GM19452 (cell line): Measurements from ENCODE around the gene CTNNA2.
"Not testable (repeated sequence)": the region's sequence is repeated elsewhere in the genome, so short reads cannot be mapped to it uniquely, and the experiment has no call there.

Experiments used
- ATAC-seq: cut with Tn5 transposase; IDR thresholded peaks from one replicate; pipeline ENCODE4 v1.9.1; 2021; ENCODE audit not compliant: unreplicated experiment

Gene CTNNA2

GRCh38 chr2:80070587-80070986 lies 557.7 kb downstream of the CTNNA2 start:
- no peak for ATAC-seq

- no peak for ATAC-seq
Measured at GRCh38 chr2:80071941-80072340, 559.1 kb downstream of the CTNNA2 start.

GRCh38 chr2:80073134-80073561 lies 560.3 kb downstream of the CTNNA2 start:
- no peak for ATAC-seq

- no peak for ATAC-seq
Measured at GRCh38 chr2:80074321-80075070, 561.6 kb downstream of the CTNNA2 start.

GRCh38 chr2:80075719-80076118 lies 562.9 kb downstream of the CTNNA2 start:
- ATAC-seq = no peak

GRCh38 chr2:80078290-80079036 lies 565.6 kb downstream of the CTNNA2 start:
- ATAC-seq = no peak

- ATAC-seq = no peak
Measured at GRCh38 chr2:80080957-80081356, 568.1 kb downstream of the CTNNA2 start.

- ATAC-seq = no peak
Measured at GRCh38 chr2:80086831-80087230, 574.0 kb downstream of the CTNNA2 start.

GRCh38 chr2:80091237-80091636 lies 578.4 kb downstream of the CTNNA2 start:
- no peak for ATAC-seq

- no peak for ATAC-seq
Measured at GRCh38 chr2:80092474-80092873, 579.6 kb downstream of the CTNNA2 start.

GRCh38 chr2:80098503-80098902 lies 585.7 kb downstream of the CTNNA2 start:
- not testable (repeated sequence) for ATAC-seq

GRCh38 chr2:80102026-80102425 lies 589.2 kb downstream of the CTNNA2 start:
- ATAC-seq = no peak

- no peak for ATAC-seq
Measured at GRCh38 chr2:80105015-80105640, 592.3 kb downstream of the CTNNA2 start.

- no peak for ATAC-seq
Measured at GRCh38 chr2:80111185-80111584, 598.3 kb downstream of the CTNNA2 start.

- ATAC-seq = no peak
Measured at GRCh38 chr2:80112790-80113189, 599.9 kb downstream of the CTNNA2 start.

GRCh38 chr2:80113399-80113798 lies 600.5 kb downstream of the CTNNA2 start:
- no peak for ATAC-seq

- no peak for ATAC-seq
Measured at GRCh38 chr2:80114812-80115211, 602.0 kb downstream of the CTNNA2 start.

GRCh38 chr2:80117401-80117800 lies 604.5 kb downstream of the CTNNA2 start:
- ATAC-seq = no peak

- no peak for ATAC-seq
Measured at GRCh38 chr2:80120866-80121265, 608.0 kb downstream of the CTNNA2 start.

GRCh38 chr2:80122675-80123074 lies 609.8 kb downstream of the CTNNA2 start:
- ATAC-seq = no peak

- ATAC-seq = no peak
Measured at GRCh38 chr2:80126596-80127189, 613.8 kb downstream of the CTNNA2 start.
